ENCODE data around the gene RBM38.

DNA sequence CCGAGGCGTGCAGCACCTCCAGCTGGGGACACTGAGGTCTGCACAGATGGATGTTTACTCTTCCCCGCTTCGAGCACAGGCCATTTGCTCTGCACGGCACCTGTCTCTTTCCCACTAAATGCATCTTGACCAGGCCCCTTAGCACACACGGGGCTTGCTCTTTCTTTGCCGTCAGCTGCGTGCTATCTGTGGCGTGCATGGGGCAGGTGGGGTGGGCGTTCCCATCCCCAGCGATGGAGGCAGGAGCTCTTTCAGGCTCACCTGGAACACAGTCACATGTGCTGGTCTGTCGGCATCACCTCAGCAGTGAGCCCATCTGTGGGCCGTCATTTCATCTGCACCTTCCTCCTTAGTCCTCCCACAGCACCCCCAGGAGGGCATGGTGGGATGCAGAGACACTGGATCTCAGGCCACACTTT, 35.1 kb downstream of the RBM38 start:
- TF ChIP-seq, protein P1, sequence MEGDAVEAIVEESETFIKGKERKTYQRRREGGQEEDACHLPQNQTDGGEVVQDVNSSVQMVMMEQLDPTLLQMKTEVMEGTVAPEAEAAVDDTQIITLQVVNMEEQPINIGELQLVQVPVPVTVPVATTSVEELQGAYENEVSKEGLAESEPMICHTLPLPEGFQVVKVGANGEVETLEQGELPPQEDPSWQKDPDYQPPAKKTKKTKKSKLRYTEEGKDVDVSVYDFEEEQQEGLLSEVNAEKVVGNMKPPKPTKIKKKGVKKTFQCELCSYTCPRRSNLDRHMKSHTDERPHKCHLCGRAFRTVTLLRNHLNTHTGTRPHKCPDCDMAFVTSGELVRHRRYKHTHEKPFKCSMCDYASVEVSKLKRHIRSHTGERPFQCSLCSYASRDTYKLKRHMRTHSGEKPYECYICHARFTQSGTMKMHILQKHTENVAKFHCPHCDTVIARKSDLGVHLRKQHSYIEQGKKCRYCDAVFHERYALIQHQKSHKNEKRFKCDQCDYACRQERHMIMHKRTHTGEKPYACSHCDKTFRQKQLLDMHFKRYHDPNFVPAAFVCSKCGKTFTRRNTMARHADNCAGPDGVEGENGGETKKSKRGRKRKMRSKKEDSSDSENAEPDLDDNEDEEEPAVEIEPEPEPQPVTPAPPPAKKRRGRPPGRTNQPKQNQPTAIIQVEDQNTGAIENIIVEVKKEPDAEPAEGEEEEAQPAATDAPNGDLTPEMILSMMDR (conservative IDR thresholded peaks at IDR 0.05; ENCODE audit: low read depth, low read length) = no peak
- TF ChIP-seq EZH2phosphoT487 (IDR thresholded peaks at IDR 0.05; ENCODE audit: borderline replicate concordance, low read length) (no peak), EZH2 (IDR thresholded peaks at IDR 0.05; ENCODE audit: low read length, unreplicated experiment) (no peak)

All from PC-3 (cell line).